Renal pelvis (tissue), 4 donors: ENCODE results near the gene METTL24. TPM values are rescaled to one million over a fixed set of nuclear protein-coding genes. Genes with fewer than 3 reads are reported as not detected.
"Not testable (repeated sequence)": the region's sequence is repeated elsewhere in the genome, so short reads cannot be mapped to it uniquely, and the experiment has no call there.

ENCODE experiments used
- DNase-seq: peaks from one replicate; pipeline ENCODE4 v3.0.0-alpha.2; 2013
- polyA plus RNA-seq, 3 donors: library from polyadenylated mRNA; unstranded; fragments of 120-200 nt; gene quantifications; one replicate each; pipeline ENCODE4 v1.2.1, GENCODE V29; 2013; ENCODE audit not compliant: insufficient read length in 3 of 3

Gene METTL24
- polyA plus RNA-seq, 3 donors = 11.9 to 13.6 (median 13.4) TPM

- no peak for DNase-seq
Measured at GRCh38 chr6:110271732-110272022, 86.5 kb downstream of the METTL24 start.

DNA sequence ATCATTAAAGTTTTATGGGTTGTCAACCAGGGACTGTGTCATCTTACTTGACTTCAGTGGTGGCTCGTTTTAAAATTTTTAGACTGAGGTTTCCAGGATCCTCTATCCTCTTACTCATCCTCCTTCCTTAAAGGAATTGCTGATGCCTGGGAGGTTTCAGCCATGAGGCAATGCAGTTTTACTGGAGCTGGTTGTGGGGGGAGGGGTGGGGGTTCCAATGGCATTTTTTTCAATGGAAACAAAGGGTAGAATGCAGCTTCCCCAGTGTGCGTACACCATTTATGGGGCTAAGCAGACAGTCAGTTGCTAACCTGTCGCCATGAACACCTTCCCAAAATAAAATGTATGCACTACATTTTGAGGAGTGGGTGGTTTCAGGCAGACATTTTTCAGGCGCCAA lies 88.0 kb downstream of the METTL24 start:
- no peak for DNase-seq

DNA sequence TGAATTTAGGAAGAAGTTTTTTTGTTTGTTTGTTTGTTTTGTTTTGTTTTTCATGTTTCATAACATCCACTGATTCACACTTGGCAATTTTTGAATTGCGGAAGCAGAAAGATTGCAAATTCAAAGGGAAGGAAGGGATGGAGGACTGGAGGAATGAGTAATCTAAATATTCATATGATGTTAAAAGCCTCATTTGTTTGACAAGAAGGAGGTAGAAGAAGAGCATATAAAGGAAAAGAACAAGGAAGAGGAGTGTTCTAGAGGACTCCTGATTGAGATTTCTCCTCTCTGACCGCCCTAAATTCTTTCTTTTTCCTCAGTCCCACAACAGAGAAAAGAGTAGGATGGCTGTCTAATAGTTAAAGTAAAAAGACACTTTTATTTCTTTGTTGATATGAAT lies 88.5 kb downstream of the METTL24 start:
- no peak for DNase-seq

GRCh38 chr6:110266996-110267395 lies 91.2 kb downstream of the METTL24 start:
- no peak for DNase-seq

GRCh38 chr6:110265273-110265672 lies 92.9 kb downstream of the METTL24 start:
- no peak for DNase-seq

DNA sequence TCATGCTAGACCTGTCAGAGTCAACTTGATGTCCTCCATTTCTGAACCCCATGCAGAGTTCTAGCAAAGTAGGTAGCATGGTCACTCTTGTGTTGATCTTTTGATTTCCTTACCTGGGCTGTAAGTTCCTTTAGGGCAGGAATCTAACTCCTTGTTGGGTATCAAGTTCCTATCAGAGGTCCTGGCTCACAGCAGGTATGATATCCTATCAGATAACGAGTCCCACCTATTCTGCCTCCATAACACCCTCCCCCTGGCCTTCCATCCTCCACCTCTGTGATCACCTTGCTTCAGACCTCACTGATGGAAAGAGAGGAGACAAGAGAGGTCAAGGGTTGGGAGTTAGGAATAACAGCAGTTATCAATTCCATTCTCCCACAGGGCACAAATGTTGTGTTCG lies 101.8 kb downstream of the METTL24 start:
- DNase-seq = no peak

- peak; percentile 42 for DNase-seq
Measured at GRCh38 chr6:110255211-110255750, 102.9 kb downstream of the METTL24 start.

GRCh38 chr6:110250838-110251237 lies 107.3 kb downstream of the METTL24 start:
- no peak for DNase-seq

- DNase-seq = no peak
Measured at GRCh38 chr6:110250058-110250457, 108.1 kb downstream of the METTL24 start.

DNA sequence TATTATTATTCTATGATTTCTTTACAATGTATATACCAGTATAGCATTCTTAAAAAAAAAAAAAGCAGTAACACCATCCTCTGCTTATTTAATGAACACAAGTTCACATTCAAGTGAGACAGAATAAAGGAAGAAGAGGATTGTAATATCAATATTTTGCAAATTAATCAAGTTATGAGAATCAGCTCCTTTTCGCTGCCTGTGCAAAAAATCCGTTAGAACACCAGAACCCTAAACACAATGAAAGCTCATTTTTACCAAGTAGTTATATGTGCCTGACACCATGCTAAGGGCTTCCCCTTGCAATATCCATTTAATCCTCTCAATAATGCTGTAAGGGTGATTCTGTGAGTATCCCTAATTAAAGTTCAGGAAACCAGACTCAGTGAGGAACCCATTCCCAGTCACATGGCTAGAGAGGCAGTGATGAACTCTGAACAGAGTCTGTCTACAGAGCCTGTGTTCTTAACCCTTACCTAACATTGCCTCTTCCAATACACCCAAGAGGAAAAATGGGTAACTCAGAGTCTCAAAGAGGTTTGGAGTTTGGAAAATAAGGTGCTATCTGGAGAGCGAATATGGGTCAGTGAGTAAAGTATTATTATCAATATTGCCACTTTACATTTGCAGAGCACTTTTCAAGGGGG lies 111.1 kb downstream of the METTL24 start:
- DNase-seq = no peak

- no peak for DNase-seq
Measured at GRCh38 chr6:110246378-110246777, 111.8 kb downstream of the METTL24 start.

- not testable (repeated sequence) for DNase-seq
Measured at GRCh38 chr6:110244621-110245020, 113.5 kb downstream of the METTL24 start.

- DNase-seq = no peak
Measured at GRCh38 chr6:110239526-110240274, 118.4 kb downstream of the METTL24 start.

DNA sequence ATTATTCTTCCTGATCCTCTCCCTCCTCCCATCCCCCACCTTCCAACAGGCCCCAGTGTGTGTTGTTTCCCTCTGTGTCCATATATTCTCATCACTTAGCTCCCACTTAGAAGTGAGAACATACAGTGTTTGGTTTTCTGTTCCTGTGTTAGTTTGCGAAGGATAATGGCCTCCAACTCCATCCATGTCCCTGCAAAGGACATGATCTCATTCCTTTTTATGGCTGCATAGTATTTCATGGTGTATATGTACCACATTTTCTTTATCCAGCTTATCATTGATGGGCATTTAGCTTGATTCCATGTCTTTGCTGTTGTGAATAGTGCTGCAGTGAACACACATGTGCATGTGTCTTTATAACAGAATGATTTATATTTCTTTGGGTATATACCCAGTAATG lies 122.1 kb downstream of the METTL24 start:
- DNase-seq = not testable (repeated sequence)

DNA sequence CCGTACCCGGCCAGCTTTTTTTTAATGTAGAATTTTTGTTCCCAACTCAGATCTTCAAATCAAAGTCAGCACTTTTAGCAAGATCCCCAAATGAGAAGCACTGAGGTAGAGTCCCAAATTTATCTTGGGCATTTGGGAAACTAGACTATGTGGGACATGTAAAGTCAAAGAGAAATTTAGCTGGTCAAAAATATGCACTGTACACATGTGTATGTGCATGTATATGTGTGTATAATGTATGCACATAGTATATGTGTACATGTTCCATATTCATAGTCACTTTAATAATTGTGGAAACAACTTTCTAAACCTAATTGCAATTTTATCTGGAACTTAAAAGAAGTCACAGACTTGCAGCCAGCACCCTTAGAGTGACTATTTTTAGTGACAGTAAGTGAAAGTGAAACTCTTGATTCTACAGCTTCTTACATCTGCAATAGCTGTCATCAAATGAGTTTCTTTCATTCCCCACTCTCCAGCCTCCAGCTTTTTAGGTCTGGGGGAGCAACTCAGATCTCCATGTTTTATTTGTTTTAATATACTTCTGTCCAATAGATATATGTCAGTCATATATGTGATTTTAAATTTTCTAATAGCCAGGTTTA lies 124.3 kb downstream of the METTL24 start:
- no peak for DNase-seq

- no peak for DNase-seq
Measured at GRCh38 chr6:110232450-110232849, 125.7 kb downstream of the METTL24 start.

DNA sequence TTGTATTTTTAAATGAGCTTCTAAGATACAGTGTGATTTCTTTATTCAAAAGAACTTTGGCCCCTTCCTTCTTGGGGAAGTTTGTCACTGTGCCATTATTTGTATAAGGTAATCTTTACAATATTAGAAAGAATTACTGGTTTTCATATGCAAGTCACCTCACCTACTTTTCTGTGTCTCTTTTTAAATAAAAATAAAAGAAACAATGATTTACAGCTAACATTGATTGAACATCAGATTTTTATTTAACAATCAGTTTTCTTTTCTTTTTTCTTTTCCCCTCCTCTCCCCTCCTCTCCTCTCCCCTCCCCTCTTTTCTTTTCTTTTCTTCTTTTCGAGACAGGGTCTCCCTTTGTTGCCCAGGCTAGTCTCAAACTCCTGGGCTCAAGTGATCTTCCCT lies 131.9 kb downstream of the METTL24 start:
- no peak for DNase-seq

DNA sequence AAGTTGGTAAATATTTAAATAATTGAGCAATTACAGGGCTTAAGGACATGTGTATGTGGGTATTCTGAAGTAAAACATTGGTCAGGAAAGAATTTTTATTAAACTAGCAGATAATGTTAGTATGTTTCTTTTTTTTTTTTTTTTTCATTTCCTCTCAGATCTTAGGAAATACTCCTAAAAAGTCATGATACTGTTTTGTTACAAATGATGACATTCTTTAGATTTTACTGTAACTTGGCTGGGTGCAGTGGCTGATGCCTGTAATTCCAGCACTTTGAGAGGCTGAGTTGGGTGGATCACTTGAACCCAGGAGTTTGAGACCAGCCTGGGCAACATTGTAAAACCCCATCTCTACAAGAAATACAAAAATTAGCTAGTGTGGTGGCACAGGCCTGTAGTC lies 136.4 kb downstream of the METTL24 start:
- DNase-seq = no peak

DNA sequence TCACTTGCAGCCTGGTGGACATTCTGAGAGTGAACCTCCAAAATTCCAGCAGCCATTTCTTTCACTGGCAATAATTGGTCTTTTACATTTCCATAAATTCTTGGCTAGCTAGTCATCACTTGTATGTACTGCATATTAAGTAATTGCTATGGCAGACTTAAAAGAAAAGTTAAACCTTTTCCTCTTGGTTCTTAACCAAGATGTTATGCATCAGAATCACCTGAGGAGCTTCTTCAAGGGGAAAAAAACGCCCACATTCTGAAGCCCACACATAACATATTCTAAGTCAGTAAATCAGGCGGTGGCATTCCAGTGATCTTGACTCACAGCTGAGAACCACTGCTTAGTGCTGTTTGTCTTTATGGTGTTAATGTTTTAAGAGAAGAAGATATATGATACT lies 140.9 kb downstream of the METTL24 start:
- DNase-seq = no peak

- DNase-seq = no peak
Measured at GRCh38 chr6:110216140-110216539, 142.0 kb downstream of the METTL24 start.

- no peak for DNase-seq
Measured at GRCh38 chr6:110214338-110214737, 143.8 kb downstream of the METTL24 start.

- no peak for DNase-seq
Measured at GRCh38 chr6:110211753-110212152, 146.4 kb downstream of the METTL24 start.

- DNase-seq = no peak
Measured at GRCh38 chr6:110207652-110208051, 150.5 kb downstream of the METTL24 start.
